PC-3 (cell line): ENCODE measurements around the gene WNT7B. TPM values are rescaled to one million over a fixed set of nuclear protein-coding genes. Genes with fewer than 3 reads are reported as not detected.

Experiments used
- ATAC-seq: fragments of 200-7000 bp; cut with Tn5 transposase; 2 replicates; pipeline ENCODE4 v1.9.1; 2020; ENCODE audit warnings: mild to moderate bottlenecking, moderate library complexity
- BruUV-seq: library from RNA; stranded (reverse); fragments of 400-500 nt; replicated peaks from 2 replicates; lab custom pipeline; 2021; lab: Mats Ljungman, UMichigan
- CTCF ChIA-PET: fragments of 300-600 bp; sonication (Branson Sonifier 250); formaldehyde crosslinking; loops from one replicate; lab custom pipeline; 2022; ENCODE audit warnings: antibody characterized with exemption; lab: Charles Lee
- POLR2A ChIA-PET: fragments of 300-600 bp; sonication (Branson Sonifier 250); formaldehyde crosslinking; loops from one replicate; lab custom pipeline; 2022; ENCODE audit warnings: antibody characterized with exemption; ENCODE audit not compliant: unreplicated experiment; lab: Charles Lee
- DNase-seq: peaks from one replicate; pipeline ENCODE4 v3.0.0-alpha.2; 2015
- H2AFZ ChIP-seq: fragments of 300-600 bp; sonication (generic); 2 replicates; pipeline ENCODE4 v1.6.0; 2016; ENCODE audit warnings: antibody characterized with exemption, low read length
- H3F3A ChIP-seq: fragments of 300-600 bp; sonication (generic); one replicate; pipeline ENCODE4 v1.6.0; 2017; ENCODE audit warnings: antibody characterized with exemption, low read length, control low read depth, mild to moderate bottlenecking; ENCODE audit not compliant: unreplicated experiment
- H3K27ac ChIP-seq: fragments of 300-600 bp; sonication (generic); 2 replicates; pipeline ENCODE4 v1.5.1; 2016; ENCODE audit warnings: mild to moderate bottlenecking, low read length
- H3K27me3 ChIP-seq: fragments of 300-600 bp; sonication (generic); 2 replicates; pipeline ENCODE4 v1.6.1; 2016; ENCODE audit warnings: low read length, mixed read lengths
- H3K36me3 ChIP-seq: fragments of 300-600 bp; sonication (generic); 2 replicates; pipeline ENCODE4 v1.6.1; 2016; ENCODE audit warnings: low read depth, mixed run types, low read length, mixed read lengths
- H3K4me1 ChIP-seq: fragments of 300-600 bp; sonication (generic); 2 replicates; pipeline ENCODE4 v1.5.1; 2016; ENCODE audit warnings: low read length; ENCODE audit not compliant: insufficient read depth
- H3K4me2 ChIP-seq: fragments of 300-600 bp; sonication (generic); 2 replicates; pipeline ENCODE4 v1.6.0; 2016; ENCODE audit warnings: low read length
- H3K4me3 ChIP-seq: fragments of 300-600 bp; sonication (generic); 2 replicates; pipeline ENCODE4 v1.5.1; 2016; ENCODE audit warnings: mild to moderate bottlenecking, low read length, mixed read lengths
- H3K79me2 ChIP-seq: fragments of 300-600 bp; sonication (generic); 2 replicates; pipeline ENCODE4 v1.6.1; 2017; ENCODE audit warnings: low read length, mixed read lengths
- H3K9ac ChIP-seq: fragments of 300-600 bp; sonication (generic); 2 replicates; pipeline ENCODE4 v1.6.0; 2016; ENCODE audit warnings: mild to moderate bottlenecking, low read length
- H3K9me2 ChIP-seq: fragments of 300-600 bp; sonication (generic); replicated peaks from 2 replicates; pipeline ENCODE4 v1.6.1; 2016; ENCODE audit warnings: mixed run types, low read length, mixed read lengths
- H3K9me3 ChIP-seq: fragments of 300-600 bp; sonication (generic); 2 replicates; pipeline ENCODE4 v1.6.1; 2016; ENCODE audit warnings: low read length, mixed read lengths
- H4K20me1 ChIP-seq: fragments of 300-600 bp; sonication (generic); 2 replicates; pipeline ENCODE4 v1.6.1; 2016; ENCODE audit warnings: low read length, mixed read lengths
- CTCF ChIP-seq: fragments of 300-600 bp; sonication (generic); conservative IDR thresholded peaks from 2 replicates; pipeline ENCODE4 v1.5.1; 2017; ENCODE audit warnings: antibody characterized with exemption, low read depth, mild to moderate bottlenecking, low read length
- EZH2 ChIP-seq: fragments of 300-600 bp; sonication (generic); IDR thresholded peaks from one replicate; pipeline ENCODE4 v1.6.1; 2017; ENCODE audit warnings: antibody characterized with exemption, mild to moderate bottlenecking, low read length; ENCODE audit not compliant: unreplicated experiment
- EZH2phosphoT487 ChIP-seq: fragments of 300-600 bp; sonication (generic); IDR thresholded peaks from 2 replicates; pipeline ENCODE4 v1.6.1; 2018; ENCODE audit warnings: mild to moderate bottlenecking, antibody characterized with exemption, low read length, borderline replicate concordance
- intact Hi-C: fragments of 100-400 bp; cut with micrococcal nuclease; formaldehyde crosslinking; loops from 2 replicates; pipeline ENCODE4 v1.9.0; 2023
- total RNA-seq: library from RNA; depleted of rRNA; stranded (reverse); fragments of >200 nt; gene quantifications from 2 replicates; pipeline ENCODE4 v1.2.3, GENCODE V29; 2014

The WNT7B gene
- total RNA-seq, 1 experiment from 2014 or later = 42.0 TPM

DNA sequence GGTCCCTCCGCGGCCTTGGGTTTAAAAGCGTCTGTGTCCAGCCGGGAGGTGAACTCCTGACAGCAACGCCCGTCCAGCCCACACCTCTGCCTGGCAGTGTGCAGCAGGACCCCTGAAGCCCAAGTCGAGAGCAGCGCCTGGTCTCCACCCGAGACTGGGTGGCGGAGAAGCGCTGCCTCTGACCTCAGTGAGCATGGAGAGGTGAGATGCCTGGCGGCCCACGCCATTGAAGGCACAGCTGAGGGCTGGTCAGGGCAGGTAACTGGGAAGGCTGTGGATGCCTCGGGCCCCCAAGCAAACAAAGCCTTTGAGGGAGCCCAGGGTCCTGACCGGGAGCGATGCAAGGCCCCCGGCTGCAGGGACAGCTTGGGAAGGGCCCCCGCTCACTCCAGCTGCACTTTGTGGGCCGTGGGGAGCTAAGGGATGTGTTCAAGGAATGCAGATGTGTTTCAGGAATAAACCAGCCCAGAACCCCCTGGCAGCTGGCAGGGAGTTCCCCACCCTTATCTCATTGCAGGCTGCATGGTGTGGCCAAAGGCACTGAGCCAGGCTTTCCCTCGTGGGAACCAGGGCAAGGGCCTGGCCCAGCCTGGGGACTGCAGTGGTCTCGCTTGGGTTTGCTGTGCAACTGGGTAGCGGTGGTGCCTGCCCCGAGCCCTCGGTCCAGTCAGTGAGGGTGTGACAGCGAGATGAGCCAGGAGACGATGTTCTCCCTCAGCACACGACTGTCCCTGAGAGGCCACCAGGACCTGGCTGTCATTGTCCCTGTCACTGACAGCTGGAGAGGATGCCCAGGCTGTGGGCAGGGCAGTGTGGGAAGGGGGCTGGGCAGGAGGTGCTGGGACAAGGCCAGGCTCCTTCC is 92.5 kb downstream of the WNT7B start:
- CTCF ChIA-PET = no interaction called here
- no peaks in the 10 kb centered on the region for H3K9me2 ChIP-seq
- no peak for DNase-seq
- TF ChIP-seq EZH2phosphoT487 (no peak), CTCF (no peak), EZH2 (no peak)
- H3K27ac ChIP-seq = no peak overlapping the region
- no peak for ATAC-seq
- no peak overlapping the region for H3K9ac ChIP-seq
- no peaks in the 10 kb centered on the region for H3K27me3 ChIP-seq
- no peaks in the 10 kb centered on the region for H3K36me3 ChIP-seq
- no peak overlapping the region for H3K4me2 ChIP-seq
- no peak overlapping the region for H2AFZ ChIP-seq
- POLR2A ChIA-PET = no interaction called here
- no peaks in the 10 kb centered on the region for H3F3A ChIP-seq
- BruUV-seq = no TSS peak
- H3K9me3 ChIP-seq = no peaks in the 10 kb centered on the region
- intact Hi-C loops = no loop called here
- no peaks in the 10 kb centered on the region for H3K79me2 ChIP-seq
- peaks cover 9% of the 10 kb centered on the region for H3K4me1 ChIP-seq
- no peaks in the 10 kb centered on the region for H4K20me1 ChIP-seq
- no peak overlapping the region for H3K4me3 ChIP-seq

DNA sequence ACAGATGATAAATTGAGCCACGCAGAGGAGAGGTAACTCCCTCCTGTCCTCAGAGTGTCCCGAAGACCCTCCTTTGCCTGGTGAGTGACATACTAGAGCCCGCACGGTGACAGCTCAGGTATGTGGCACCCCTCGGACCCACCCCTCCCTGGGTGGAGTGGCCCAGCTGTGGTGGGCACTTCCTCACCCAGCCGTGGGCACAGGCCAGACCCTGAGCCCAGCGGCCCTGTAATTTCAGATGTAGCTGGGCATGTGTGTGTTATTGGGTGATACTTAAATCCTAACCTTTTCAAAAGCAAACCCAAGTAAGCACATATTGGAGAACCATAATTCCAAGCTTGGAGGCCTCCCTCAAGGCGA is 93.2 kb downstream of the WNT7B start:
- intact Hi-C loops = no loop called here
- Histone ChIP-seq H3F3A (no peaks in the 10 kb centered on the region), H3K4me1 (peaks cover 9% of the 10 kb centered on the region), H2AFZ (no peak overlapping the region), H3K27ac (no peak overlapping the region), H3K9me2 (no peaks in the 10 kb centered on the region), H3K79me2 (no peaks in the 10 kb centered on the region), H3K4me2 (no peak overlapping the region), H3K27me3 (no peaks in the 10 kb centered on the region), H3K9me3 (no peaks in the 10 kb centered on the region), H3K36me3 (no peaks in the 10 kb centered on the region), H3K9ac (no peak overlapping the region), H3K4me3 (no peak overlapping the region), H4K20me1 (no peaks in the 10 kb centered on the region)
- ATAC-seq (no peak), DNase-seq (no peak)
- POLR2A ChIA-PET = no interaction called here
- BruUV-seq = no TSS peak
- CTCF ChIA-PET = no interaction called here
- TF ChIP-seq EZH2phosphoT487 (no peak), CTCF (no peak), EZH2 (no peak)
